Activated CD4-positive, alpha-beta T cell treated with anti-CD3 and anti-CD28 coated beads, Interleukin-2, amount 50 U/mL, for 1 hour (primary cell): ENCODE results near the gene C17orf114.

Experiments
- DNase-seq: peaks from one replicate; pipeline ENCODE4 v3.0.0-alpha.2; 2020

C17orf114 gene

DNA sequence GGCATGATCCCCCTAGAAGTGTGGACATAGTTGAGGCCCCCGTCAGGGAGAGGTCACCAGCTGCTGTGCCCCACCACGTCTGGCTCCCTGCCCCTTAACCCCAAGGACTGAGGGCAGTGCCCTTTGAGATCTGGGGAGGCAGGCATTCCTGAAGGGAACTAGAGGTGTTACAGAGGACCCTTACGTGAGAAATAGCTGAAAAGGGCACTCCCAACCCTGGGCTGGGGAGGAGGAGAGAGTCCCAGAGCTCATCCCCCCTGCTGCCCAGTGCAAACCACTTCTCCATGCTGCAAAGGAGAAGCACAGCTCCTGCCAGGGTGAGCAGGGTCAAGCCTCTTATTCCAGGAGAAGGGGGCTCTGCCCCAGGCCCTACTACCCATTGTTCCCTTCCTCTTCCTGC lies 20.7 kb upstream of the C17orf114 start:
- DNase-seq, result no peak

DNA sequence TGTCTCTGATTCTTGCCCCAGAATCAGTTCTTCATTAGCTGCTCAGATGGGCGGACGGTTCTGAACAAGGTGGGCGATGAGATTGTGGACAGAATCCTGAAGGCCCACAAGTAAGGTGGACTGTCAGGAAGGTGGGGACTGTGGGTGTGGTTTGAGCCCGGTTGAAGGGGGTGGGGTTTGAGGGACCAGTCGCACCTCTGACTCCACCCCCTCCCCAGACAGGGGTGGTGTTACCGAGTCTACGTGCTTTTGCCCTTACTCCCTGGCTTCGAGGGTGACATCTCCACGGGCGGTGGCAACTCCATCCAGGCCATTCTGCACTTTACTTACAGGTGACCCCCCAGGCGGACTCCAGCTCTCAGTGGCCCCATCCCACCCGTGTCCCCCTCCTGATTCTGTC lies 16.1 kb upstream of the C17orf114 start:
- no peak for DNase-seq

- DNase-seq, result no peak
Measured at GRCh38 chr17:4816826-4817225, 14.7 kb upstream of the C17orf114 start.

DNA sequence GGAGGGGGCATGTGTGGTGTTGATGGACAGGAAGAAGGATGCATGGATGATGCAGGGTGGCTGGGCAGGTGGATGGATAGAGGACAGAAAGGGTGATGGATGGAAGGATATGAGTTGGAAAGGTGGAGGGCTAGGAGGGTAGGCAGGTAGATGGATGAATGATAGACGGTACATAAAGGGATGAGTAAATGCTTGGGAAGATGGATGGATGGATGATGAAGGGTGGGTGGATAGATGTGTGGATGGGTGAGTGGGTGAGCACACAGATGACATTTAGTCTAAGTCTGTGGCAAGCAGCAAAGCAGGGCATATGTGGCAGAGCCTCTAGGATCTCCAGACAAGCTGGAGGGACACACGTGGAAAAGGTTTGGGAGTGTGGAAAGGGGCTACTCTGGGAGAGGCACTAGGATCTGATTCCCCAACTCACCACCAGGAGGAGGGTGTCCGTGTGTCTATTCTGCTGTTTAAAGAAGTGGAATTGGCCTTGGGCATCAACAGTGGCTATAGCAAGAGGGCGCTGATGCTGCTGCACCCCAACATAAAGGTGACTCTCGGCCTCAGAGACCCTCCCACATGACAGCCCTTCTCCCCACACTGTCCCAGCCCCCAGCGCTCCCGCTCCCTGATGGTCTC lies 13.0 kb upstream of the C17orf114 start:
- no peak for DNase-seq

- DNase-seq, result no peak
Measured at GRCh38 chr17:4812690-4813089, 10.6 kb upstream of the C17orf114 start.

- DNase-seq, result no peak
Measured at GRCh38 chr17:4811471-4811870, 9.3 kb upstream of the C17orf114 start.

- no peak for DNase-seq
Measured at GRCh38 chr17:4810696-4811290, 8.7 kb upstream of the C17orf114 start.

- no peak for DNase-seq
Measured at GRCh38 chr17:4808378-4808767, 6.2 kb upstream of the C17orf114 start.

- no peak for DNase-seq
Measured at GRCh38 chr17:4807605-4808377, 5.7 kb upstream of the C17orf114 start.

- peak; percentile 82 for DNase-seq
Measured at GRCh38 chr17:4806777-4807604, 4.9 kb upstream of the C17orf114 start, which contains the start of gene PLD2. PLD2 (plus strand) TSS chr17:4807152; CDS start chr17:4807773, 621 bp downstream.

DNA sequence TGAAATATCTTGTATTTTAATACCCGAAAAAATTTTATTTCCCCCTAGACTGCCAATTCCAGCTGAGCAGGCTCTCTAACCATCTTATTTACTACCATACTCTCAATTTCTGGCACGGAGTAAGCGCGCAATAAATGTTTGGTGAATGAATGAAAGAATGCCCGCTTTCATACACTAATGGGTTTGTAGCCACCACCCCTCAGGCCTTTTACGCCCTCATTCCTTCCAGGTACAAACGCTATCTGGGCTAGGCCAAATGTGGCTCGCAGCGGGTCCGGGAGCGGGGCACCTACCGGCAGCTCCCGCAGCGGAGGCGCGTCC lies 4.3 kb upstream of the C17orf114 start:
- no peak for DNase-seq

DNA sequence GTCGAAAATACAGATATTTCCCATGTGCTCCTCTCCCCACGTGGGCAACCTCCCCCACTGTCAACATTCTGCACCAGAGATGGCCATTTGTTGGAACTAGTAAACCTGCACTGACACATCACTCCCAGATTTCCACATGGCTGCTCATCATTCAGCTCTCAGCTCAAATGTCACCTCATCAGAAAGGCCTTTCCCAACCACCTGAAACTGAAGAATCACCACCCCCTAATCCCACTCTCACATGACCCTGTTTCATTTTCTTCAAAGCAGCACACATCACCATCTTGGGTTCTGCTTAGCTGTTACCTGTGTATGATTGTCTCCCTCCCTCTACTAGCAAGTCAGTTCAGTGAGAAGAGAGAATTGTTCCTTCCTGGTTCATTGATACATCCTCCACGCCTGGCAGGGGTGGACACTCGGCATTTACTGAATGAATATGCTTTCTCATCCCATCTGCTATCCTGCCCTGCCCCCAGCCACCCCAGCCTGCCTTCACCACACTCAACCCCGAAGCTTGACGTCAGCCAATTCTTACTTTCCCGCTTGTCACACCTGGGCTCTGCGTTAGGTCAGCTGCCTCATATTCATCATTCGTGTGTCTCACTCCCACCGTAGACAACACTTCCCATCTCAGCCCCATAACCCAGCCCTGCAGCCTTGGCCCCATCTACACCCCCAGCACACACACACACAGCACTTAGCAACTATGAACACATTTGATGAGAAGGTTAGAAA lies 1.5 kb downstream of the C17orf114 start:
- no peak for DNase-seq

DNA sequence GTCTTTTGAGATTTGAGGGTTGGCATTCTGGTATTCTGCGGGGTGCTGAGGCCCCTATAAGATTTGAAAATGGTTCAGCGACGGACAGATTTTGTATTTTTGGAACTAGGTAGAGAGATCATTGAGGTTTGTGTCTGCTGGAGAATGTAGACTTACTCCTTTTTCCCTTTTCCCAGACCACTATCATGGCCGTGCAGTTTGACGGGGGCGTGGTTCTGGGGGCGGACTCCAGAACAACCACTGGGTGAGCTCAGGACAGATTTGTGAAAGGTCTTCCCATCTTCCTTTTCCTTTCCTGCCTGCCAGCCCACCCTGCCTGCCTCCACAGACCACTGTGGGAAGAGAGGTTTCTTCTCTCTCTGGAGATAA lies 5.6 kb downstream of the C17orf114 start:
- no peak for DNase-seq

GRCh38 chr17:4795168-4795567 lies 7.0 kb downstream of the C17orf114 start:
- DNase-seq, result no peak

DNA sequence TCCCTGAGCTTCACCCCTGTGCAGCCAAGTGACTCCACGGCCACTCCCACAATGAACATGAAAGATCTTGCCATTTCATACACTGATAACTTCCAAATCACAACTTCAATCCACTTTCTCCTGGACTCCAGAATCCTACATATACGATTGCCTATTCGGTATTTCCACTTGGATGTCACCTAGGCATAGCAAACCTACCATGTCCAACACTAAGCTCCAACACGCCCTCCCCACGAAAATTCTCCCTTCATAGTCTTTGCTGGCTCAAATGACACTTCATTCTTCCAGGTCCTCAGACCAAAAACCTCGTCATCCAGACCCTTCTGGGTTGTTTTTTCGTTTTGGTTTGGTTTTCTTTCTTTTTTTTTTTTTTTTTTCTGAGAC lies 11.4 kb downstream of the C17orf114 start:
- DNase-seq, result no peak

GRCh38 chr17:4789951-4790704 lies 12.0 kb downstream of the C17orf114 start:
- DNase-seq, result peak; percentile 75

GRCh38 chr17:4789701-4789950 lies 12.5 kb downstream of the C17orf114 start:
- DNase-seq, result no peak

DNA sequence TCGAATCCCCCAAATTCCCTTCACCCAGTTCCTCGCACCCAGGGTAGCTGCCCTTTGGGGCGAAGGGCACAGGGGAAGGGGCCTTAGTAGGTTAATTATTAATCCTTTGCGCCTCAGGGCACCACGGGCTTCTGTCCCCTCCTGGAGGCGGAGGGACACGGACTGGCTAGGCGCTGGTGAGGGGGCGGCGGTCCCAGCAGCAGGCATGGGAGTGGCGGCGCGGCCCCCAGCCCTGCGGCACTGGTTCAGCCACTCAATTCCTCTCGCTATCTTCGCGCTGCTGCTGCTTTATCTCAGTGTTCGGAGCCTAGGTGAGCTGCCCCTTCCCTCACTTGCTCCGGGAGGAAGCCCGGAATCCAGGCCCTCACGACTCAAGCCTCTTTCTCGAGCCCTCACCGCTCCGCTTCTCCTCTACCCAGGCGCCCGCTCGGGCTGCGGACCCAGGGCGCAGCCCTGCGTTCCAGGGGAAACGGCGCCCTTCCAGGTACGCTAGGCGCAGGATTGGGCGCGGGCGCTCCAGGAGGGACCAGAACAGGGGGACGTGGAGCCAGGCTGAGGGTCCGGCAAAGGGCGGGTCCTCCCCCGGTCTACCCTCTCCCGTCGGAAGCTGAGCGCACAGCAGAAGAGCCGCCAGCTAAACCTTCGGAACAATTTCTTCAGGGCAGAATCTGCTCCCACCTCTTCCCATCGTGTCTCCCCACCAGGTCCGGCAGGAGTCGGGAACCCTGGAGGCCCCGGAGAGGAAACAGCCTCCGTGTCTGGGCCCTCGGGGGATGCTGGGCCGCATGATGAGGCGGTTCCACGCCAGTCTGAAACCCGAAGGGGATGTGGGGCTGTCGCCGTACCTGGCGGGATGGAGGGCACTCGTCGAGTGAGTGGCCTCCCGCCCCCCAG lies 13.1 kb downstream of the C17orf114 start, which contains the start of gene GLTPD2:
TSS of gene GLTPD2 (plus strand) at position 158 of the 894 bp plus-strand sequence. CDS start at position 206, 48 bp downstream.
- no peak for DNase-seq

DNA sequence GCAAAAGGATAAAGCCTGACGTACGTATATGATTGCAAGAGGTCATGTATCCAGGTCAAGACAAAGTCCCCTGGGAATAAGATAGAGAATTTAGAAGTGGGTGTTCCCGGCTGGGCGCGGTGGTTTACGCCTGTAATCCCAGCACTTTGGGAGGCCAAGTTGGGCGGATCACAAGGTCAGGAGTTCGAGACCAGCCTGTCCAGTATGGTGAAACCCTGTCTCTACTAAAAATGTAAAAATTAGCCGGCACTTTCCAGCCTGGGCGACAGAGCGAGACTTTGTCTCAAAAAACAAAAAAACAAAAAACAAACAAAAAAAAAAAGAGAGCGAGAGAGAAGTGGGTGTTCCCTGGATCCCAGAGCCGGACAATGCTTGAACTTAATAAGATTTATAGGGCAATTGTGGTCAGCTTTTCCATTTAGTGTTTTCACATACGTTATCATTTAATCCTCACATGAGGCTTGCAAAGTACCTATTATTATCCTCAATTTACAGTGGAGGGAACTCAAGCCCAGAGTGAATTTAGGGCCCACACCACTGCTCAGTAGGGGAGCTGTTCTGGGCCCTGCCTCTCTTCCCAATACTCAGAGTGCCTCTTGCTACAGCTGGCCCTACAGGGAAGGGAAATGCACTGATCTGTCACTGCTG lies 13.8 kb downstream of the C17orf114 start:
- no peak for DNase-seq

DNA sequence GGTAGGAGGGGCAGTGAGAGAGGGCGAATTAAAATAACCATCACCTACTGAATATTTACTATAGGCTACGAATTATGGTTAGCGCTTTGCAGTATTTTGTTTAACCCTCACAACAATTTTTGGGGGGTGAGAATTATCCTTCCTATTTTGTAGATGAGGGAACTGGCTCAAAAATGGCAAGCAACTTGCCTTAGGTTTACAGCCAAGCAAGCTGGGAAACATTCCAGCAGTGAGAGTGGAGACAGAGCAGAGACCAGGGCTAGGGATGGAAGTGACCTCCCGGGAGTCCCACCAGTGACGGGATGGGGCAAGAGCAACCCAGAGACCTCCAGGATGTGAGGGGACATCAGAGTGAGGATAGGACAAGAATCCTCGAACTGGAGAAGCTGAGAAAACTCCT lies 15.6 kb downstream of the C17orf114 start:
- no peak for DNase-seq

DNA sequence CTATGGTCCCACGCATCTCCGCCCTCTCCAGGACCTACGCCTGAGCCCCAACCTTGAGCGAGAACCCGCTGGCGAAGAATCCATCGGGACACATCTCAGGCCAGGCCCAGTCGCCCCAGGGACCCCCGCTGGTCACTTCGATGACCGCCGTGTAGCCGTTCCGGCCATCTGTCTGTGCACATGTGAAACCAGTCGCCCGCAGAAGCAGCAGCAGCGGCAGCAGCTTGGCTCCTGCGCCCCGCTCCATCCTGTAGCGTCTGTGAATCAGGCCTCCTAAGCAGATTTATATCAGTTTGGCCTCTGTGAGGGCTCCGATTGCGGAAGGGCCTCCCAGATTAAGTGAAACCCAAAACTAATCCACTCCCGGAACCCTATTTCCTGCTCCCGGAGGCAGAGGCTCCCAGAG lies 16.0 kb downstream of the C17orf114 start, which contains the start of gene VMO1:
TSS of gene VMO1 (minus strand) at position 259 of the 406 bp plus-strand sequence. CDS start at position 247, 12 bp downstream.
- no peak for DNase-seq
